HG03280 (cell line): Measurements from ENCODE around the gene MYNN.
A peak's percentile ranks its signal among the peaks of the same experiment; 100 is the strongest.
"Not testable (repeated sequence)": the region's sequence is repeated elsewhere in the genome, so short reads cannot be mapped to it uniquely, and the experiment has no call there.

ENCODE experiments used
- ATAC-seq: cut with Tn5 transposase; IDR thresholded peaks from one replicate; pipeline ENCODE4 v1.9.1; 2021; ENCODE audit warnings: mild to moderate bottlenecking, moderate library complexity; ENCODE audit not compliant: unreplicated experiment

Gene MYNN

DNA sequence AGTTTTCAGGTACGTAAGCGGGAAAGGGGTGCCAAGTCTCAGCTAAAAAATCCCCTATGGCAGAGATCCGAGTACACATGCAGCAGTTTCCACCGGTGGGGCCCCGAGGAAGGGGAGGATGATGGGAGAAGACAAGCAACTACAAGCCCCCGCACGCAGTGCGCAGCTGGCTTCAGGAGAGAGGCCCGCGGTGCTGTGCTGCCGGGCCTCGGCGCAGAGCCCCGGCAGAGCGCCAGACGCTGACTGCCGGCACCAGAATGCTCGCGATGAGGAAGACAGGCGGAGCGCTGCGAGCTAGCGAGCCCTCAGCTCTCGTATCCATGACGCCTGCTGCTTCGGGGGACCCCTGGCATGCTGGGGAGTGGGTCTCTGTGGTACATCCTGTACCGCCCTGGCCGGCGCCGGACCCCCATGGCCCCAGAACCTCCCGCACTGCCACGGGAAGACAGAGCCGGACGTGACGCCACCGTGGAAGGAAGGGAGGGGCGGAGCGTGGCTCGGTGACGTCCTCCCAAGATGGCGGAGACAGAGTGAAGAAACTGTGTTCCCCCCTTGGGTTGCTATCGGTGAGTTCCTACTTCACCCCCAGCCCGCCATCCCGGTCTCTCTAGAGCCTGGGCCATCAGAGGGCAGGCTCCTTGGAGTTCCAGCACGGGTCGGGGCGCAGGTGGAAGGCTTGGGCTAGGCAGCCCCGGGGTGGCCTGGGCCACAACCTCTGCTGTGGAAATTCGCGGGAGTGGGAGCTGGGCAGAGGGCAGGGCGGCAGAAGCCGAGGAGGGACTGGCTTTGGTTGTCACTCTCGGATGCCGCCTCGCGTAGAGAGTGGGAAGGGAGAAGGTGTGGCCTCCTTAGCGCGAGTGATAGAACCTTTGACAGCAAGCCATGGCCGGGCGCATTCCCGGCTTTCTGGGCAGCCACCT, at the start of gene MYNN:
Gene MYNN (plus strand): TSS at position 500 of the 920 bp plus-strand sequence. CDS start 900 bp downstream, outside the sequence.
- peak; percentile 83 for ATAC-seq

DNA sequence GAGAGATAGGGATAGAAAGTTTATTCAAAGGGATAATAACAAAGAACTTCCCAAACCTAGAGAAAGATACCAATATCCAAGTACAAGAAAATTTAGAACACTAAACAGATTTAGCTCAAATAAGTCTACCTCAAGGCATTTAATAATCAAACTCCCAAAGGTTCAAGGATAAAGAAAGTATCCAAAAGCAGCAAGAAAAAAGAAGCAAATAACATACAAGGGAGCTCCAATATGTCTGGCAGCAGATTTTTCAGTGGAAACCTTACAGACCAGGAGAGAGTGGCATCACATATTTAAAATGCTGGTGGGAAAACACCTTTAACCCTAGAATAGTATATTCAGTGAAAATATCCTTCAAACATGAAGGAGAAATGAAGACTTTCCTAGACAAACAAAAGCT, 41.3 kb upstream of the MYNN start:
- not testable (repeated sequence) for ATAC-seq

DNA sequence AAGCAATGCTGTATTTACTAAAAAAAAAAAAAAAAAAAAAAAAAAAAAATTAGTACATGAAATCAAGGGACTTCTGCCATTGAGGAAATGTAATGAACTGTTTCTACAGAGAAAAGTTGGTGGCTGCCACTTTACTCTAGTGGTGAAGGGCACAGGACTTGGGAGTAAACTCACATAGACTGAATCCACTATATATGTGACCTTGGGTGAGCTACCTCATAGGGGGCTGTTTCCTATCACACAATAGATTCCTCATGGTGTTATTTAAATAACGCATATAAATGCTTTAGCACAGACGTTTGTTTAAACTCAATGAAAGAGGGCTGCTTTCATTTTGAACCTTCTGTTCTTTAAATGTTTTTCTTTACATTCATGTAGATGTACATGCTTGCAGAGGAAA, 34.1 kb upstream of the MYNN start:
- no peak for ATAC-seq

- no peak for ATAC-seq
Measured at GRCh38 chr3:169744366-169745054, 28.7 kb upstream of the MYNN start.

DNA sequence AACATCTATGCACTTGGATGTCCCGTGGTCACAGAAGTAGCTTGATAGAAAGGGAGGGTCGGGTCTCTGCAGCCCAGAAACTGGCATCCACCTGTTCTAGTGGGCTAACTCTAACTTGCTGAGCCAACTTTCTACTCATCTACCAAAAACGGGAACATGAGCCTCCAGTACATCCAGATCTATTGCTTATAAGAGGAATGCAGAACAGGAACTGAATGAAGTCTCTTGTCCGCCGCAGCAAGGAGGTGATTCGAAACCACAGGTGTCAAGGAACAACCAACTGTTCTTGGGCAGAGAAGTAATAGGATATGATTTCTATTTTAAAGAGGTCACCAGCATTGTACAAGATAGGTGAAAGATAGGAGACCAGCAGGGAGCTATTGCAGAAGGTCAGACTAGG, 26.3 kb upstream of the MYNN start:
- no peak for ATAC-seq

GRCh38 chr3:169748670-169749069, 24.5 kb upstream of the MYNN start:
- peak; percentile 45 for ATAC-seq

DNA sequence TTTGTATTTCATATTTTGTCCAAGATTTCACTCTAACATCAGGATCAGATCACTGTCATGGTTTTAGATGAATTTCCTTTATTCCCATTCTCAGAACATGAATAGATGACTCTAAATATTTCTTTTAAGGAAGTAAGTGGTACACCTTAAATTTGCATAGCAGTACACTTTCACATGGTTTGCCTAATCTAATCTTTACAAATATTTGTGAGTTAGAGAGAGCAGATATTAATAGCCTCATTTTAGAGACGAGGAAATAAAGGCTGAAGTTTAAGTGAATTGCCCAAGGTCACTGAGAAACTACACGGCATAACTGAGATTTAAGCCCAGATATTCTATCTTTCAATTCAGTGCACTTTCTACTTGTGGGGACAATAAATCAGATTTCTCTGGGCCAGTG, 22.5 kb upstream of the MYNN start:
- no peak for ATAC-seq

DNA sequence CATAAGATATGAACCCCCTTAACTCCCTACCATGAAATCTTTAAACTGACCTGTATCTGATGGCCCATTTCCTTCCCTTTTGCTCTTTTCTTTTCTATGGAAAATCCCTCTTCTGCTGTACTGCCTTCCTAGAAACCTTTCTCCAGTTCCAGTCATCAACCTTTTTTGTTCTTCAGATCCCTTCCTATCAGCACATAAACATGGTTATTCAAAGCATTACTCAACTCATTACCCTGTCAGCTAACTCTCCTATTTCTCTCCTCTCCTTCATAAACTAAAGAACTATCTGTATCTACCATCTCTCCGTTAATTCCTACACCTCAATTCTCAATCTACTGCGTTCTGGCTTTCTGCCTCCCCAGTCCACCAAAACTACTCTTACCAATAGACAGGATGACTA, 21.3 kb upstream of the MYNN start:
- no peak for ATAC-seq

DNA sequence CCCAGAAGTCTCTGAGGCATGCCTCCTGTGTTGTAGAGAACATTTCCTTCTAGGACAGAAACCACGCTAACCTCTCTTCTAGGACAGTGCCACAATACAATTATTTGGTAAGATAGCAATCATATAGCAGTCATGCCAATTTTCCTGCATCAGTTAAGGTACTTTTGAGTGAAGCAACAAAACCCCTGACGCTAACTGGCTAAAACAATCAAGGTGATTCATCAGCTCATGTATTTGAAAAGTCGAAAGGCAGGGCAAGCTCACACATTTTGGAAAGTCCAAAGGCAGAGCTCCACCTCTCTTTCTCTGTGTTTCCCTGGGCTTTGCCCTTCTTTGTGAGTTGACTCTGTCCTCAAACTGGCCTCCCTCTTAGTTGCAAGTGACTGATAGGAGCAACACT, 18.5 kb upstream of the MYNN start:
- ATAC-seq, result no peak

GRCh38 chr3:169755488-169755887, 17.7 kb upstream of the MYNN start:
- ATAC-seq, result no peak

GRCh38 chr3:169758359-169758994, 14.7 kb upstream of the MYNN start:
- no peak for ATAC-seq

DNA sequence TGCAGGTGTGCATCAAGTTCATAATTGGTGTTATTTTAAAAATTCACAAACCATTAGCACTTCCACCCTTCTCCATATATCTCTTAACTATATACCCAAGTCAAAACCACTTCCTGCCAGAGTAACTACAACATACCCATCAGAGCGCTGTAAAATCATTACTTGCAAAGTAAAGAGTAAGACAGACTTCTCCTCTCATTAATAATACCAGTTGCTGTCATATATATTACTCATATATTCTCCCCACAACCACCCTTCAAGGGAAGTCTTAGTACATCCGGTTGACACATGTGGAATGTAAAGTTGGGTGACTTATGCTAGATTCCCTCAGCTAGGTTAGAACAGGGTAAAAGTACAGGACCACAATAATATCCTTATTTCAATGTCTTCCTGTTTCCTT, 13.9 kb upstream of the MYNN start:
- no peak for ATAC-seq

DNA sequence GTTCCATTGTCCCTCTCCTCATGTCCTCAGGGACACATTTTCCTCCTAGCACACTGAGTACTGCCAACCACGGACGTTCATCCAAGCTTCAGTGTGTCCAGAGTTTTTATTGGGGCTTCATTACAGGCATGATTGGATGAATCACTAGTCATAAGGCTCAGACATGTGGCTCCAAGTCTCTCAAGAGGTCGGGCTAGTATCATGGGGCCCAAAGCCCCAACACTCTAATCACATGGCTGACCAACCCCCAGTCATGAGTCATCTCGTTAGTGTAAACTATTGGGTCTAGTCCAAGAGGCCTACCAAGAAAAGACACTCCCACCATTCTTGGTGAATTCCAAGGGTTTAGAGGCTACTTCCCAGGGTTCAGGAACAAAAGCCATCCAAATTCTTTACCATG, 12.7 kb upstream of the MYNN start:
- no peak for ATAC-seq

- ATAC-seq, result peak; percentile 27
Measured at GRCh38 chr3:169764312-169764881, 8.8 kb upstream of the MYNN start.

- peak; percentile 70 for ATAC-seq
Measured at GRCh38 chr3:169764882-169765612, 8.1 kb upstream of the MYNN start, which contains the start of gene TERC. TERC (minus strand) TSS chr3:169765060.

DNA sequence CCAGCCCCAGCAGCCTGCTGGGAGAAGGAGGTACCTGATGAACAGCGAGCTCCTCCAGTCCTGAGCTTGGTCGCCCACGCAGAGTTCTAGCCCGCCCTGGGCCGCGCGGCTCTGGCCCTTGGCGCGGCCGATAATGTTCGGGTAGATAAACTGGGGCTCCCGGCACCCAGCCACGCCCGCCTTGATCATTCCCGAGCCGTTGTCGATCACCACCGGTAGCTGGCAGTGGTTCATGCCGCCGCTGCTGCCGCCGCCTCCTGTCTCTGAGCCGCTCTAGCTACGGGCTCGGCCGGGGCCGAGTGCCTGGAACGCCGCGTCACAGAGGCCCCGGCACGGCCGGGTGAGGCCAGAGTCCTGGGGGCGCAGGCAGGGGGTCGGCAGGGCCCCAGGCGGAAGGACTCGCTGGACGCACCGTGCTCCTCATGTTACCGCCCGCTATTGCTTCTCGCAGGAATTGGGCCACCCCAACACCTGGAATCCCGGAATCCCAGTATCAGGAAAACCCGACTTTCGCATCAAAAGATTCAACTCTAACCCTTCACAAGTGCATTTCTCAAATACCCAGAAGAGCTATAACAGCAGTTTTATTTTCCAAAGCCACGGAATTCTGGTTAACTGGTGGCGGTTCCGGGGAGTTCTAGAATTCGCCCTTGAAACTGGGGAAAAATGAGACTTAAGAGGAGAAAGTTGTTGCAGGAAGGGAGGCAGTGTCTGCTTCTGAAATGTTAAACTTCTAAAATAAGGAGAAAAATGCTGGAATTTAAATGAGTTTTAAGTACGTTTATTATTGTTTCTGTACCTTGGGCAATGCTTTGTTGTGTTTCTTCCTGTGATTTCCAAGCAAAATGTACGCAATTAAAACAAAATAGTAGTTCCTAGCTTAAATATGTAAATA, 3.7 kb upstream of the MYNN start, which contains the start of gene ACTRT3:
Gene ACTRT3 (minus strand): TSS at position 275 of the 895 bp plus-strand sequence. CDS start 41 bp downstream, at position 234.
- ATAC-seq, result peak; percentile 21

DNA sequence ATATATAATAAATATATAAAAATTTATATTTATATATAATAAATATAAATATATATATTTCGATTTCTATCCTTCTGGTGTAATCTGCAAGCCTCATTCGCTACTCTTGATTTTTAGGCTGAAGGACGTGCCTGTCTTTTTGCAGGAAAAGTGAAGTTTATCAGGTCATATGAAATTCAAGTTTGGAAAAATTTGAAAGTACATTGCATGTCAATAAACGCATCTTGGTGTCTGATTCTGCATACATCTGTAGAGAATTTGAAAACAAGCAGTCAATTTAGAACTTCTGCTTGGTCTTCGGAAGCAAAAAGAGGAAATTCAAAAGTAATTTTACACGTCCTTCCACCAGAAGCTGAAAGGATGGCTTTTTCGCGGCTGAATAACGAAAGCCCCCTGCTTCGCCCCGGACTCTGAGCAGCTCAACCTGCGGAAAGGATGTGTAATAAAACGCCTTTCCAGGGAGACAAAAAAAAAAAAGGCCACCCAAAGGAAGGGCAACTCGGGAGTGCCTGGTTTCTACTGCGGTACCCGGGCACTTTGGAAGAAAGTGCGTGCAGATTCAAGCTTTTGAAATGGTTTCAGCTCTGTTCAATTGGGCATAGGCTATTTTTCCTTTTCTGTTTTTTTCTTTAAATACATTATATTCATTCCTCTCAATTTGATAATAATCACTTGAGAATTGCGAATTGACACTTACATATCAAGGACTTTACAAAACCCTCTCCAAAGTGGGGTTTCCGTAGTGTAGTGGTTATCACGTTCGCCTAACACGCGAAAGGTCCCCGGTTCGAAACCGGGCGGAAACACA, 1.5 kb upstream of the MYNN start:
- ATAC-seq, result peak; percentile 13

DNA sequence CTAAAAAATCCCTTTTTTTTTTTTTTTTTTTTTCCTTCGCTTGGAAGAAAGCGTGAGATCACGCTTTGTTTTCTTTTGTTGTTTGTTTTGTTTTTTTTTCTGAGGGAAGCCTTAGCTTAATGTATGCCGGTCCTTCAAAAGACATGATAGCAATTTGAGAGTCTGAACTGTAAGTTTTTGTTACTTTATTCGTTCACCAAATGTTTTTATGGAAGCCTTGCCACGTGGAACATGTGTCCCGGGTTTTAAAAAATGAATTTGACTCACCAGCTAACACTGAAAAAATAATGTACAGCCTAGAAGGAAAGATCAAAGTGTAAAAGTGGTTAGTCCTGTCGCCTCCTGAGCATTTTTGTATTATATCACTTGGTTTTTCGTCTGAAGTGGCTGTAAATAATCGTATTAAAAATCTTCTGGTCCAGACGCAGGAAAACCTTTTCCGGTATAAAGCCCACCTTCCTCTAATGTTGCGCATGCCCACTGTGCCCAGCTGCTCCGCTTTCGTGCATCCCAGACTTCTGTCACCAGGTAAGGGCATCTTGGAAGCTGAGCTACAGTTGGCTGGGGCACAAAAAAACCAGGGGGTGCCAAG, 795 bp upstream of the MYNN start:
- ATAC-seq, result peak; percentile 12
